ENCODE data around the gene FRRS1L. TPM values are rescaled to one million over a fixed set of nuclear protein-coding genes. Genes with fewer than 3 reads are reported as not detected.
"Not testable (repeated sequence)": the region's sequence is repeated elsewhere in the genome, so short reads cannot be mapped to it uniquely, and the experiment has no call there.

Gene FRRS1L
- total RNA-seq, 1 experiment from 2014 or later = 1.0 TPM

DNA sequence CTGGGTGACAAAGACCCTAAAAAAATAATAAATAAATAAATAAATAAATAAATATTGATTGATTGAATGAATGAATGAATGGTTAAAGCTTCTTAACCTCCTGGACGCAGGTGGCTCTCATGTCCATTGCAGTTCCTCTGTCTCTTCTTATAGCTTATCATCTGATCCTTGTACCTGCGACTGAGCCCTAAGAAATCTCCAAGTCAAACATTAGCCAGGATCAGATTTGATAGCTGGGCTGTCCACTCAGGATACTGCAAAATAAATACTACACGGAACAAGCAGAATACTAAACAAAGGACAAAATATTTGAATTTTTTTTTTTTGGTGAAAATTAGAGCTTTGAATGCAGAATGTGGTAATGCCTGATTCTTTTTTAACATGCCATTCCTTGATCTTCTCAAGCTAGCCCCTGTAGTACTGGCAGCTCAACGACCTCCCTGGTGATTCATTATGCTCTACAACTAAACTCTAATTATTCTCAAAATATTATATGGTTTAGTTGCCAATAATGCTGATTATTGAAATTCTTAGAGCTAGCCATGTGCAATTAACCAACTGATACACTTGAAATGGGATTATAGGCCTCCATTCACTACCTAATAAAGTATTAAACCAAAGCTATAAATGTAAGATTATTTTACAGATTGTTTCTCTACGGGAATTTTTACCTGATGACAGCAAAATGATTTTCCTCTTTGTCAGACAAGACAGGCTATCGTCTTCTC lies 37.4 kb downstream of the FRRS1L start:
- ChIA-PET CTCF (interaction anchor here (0.6 to 1.0 kb wide), 2 partner anchors 11 to 311 kb away, joined by 3 read pairs; no protein-coding TSS in a partner anchor), POLR2A (no interaction called here)
- no peaks in the 10 kb centered on the region for H3K27me3 Mint-ChIP-seq (ENCODE audit: low read depth)

GRCh38 chr9:109126671-109127070 lies 40.4 kb downstream of the FRRS1L start:
- not testable (repeated sequence) for H3K27me3 Mint-ChIP-seq (ENCODE audit: low read depth)

More for the DNA sequence above, 37.4 kb downstream of the FRRS1L start:
- Mint-ChIP-seq H3K4me1 (no peaks in the 10 kb centered on the region), H3K27ac (no peak overlapping the region; the same call in 1 of the 2 replicates), H3K9me3 (no peaks in the 10 kb centered on the region), H3K36me3 (no peaks in the 10 kb centered on the region), H3K4me3 (no peak overlapping the region)
- no peak for TF ChIP-seq FOXK1 (CRISPR knock-in tag; IDR thresholded peaks at IDR 0.05)
- no peak for TF ChIP-seq NFYB (CRISPR knock-in tag; conservative IDR thresholded peaks at IDR 0.05; ENCODE audit: low read depth)
- no peak for TF ChIP-seq GTF2I (CRISPR knock-in tag; conservative IDR thresholded peaks at IDR 0.05)
- TF ChIP-seq NFE2L1 (CRISPR knock-in tag; IDR thresholded peaks at IDR 0.05) = no peak
- no peak for TF ChIP-seq HMGA2 (CRISPR knock-in tag; IDR thresholded peaks at IDR 0.05)
- TF ChIP-seq, protein P1, sequence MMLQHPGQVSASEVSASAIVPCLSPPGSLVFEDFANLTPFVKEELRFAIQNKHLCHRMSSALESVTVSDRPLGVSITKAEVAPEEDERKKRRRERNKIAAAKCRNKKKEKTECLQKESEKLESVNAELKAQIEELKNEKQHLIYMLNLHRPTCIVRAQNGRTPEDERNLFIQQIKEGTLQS (CRISPR knock-in tag; conservative IDR thresholded peaks at IDR 0.05) = no peak
- TF ChIP-seq, protein P2, sequence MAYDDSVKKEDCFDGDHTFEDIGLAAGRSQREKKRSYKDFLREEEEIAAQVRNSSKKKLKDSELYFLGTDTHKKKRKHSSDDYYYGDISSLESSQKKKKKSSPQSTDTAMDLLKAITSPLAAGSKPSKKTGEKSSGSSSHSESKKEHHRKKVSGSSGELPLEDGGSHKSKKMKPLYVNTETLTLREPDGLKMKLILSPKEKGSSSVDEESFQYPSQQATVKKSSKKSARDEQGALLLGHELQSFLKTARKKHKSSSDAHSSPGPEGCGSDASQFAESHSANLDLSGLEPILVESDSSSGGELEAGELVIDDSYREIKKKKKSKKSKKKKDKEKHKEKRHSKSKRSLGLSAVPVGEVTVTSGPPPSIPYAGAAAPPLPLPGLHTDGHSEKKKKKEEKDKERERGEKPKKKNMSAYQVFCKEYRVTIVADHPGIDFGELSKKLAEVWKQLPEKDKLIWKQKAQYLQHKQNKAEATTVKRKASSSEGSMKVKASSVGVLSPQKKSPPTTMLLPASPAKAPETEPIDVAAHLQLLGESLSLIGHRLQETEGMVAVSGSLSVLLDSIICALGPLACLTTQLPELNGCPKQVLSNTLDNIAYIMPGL (CRISPR knock-in tag; IDR thresholded peaks at IDR 0.05) = no peak
- TF ChIP-seq CDX4 (CRISPR knock-in tag; IDR thresholded peaks at IDR 0.05; ENCODE audit: borderline replicate concordance) = no peak
- TF ChIP-seq, protein P3, sequence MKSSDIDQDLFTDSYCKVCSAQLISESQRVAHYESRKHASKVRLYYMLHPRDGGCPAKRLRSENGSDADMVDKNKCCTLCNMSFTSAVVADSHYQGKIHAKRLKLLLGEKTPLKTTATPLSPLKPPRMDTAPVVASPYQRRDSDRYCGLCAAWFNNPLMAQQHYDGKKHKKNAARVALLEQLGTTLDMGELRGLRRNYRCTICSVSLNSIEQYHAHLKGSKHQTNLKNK (CRISPR knock-in tag; IDR thresholded peaks at IDR 0.05) = no peak
- no peak for TF ChIP-seq NFATC4 (CRISPR knock-in tag; IDR thresholded peaks at IDR 0.05)
- TF ChIP-seq IRF2 (CRISPR knock-in tag; IDR thresholded peaks at IDR 0.05; ENCODE audit: borderline replicate concordance, low read depth) = no peak
- TF ChIP-seq ZNF219 (CRISPR knock-in tag; IDR thresholded peaks at IDR 0.05; ENCODE audit: borderline replicate concordance) = no peak
- TF ChIP-seq TEAD4 (CRISPR knock-in tag; IDR thresholded peaks at IDR 0.05) = no peak
- no peak for TF ChIP-seq FOXP4 (CRISPR knock-in tag; IDR thresholded peaks at IDR 0.05)
- TF ChIP-seq ZNF138 (CRISPR knock-in tag; conservative IDR thresholded peaks at IDR 0.05) = no peak
- TF ChIP-seq, protein P4, sequence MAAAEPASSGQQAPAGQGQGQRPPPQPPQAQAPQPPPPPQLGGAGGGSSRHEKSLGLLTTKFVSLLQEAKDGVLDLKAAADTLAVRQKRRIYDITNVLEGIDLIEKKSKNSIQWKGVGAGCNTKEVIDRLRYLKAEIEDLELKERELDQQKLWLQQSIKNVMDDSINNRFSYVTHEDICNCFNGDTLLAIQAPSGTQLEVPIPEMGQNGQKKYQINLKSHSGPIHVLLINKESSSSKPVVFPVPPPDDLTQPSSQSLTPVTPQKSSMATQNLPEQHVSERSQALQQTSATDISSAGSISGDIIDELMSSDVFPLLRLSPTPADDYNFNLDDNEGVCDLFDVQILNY (CRISPR knock-in tag; IDR thresholded peaks at IDR 0.05) = no peak
- no peak for DNase-seq (ENCODE audit: low spot score)
- ATAC-seq = no peak

More at GRCh38 chr9:109126671-109127070, 40.4 kb downstream of the FRRS1L start:
- POLR2A ChIA-PET; H3K4me1 Mint-ChIP-seq; CTCF ChIA-PET; H3K27ac Mint-ChIP-seq; H3K9me3 Mint-ChIP-seq; H3K36me3 Mint-ChIP-seq; DNase-seq (ENCODE audit: low spot score); H3K4me3 Mint-ChIP-seq; ATAC-seq: not testable (repeated sequence)
